CD4-positive, alpha-beta T cell treated with Interleukin-6 for 4 hours (primary cell): ENCODE measurements around the gene ALPG.

Experiments used
- DNase-seq: peaks from one replicate; pipeline ENCODE4 v3.0.0-alpha.2; 2020; ENCODE audit warnings: mixed read lengths

ALPG gene

GRCh38 chr2:232460171-232460570 is 53.5 kb downstream of the ALPG start:
- no peak for DNase-seq
